Hepatocyte (in vitro differentiated cells): ENCODE measurements around the gene IPO8. TPM values are rescaled to one million over a fixed set of nuclear protein-coding genes. Genes with fewer than 3 reads are reported as not detected.
"Not testable (repeated sequence)": the region's sequence is repeated elsewhere in the genome, so short reads cannot be mapped to it uniquely, and the experiment has no call there.

Source experiments
- DNase-seq: peaks from one replicate; pipeline ENCODE4 v3.0.0-alpha.2; 2016; ENCODE audit warnings: low spot score
- H2AFZ ChIP-seq: fragments of 200-600 bp; sonication (generic); 2 replicates; pipeline ENCODE4 v1.6.0; 2016; ENCODE audit warnings: antibody characterized with exemption, mild to moderate bottlenecking
- H3K27ac ChIP-seq: fragments of 200-600 bp; sonication (generic); 2 replicates; pipeline ENCODE4 v1.5.1; 2016; ENCODE audit warnings: mild to moderate bottlenecking
- H3K27me3 ChIP-seq: fragments of 200-600 bp; sonication (generic); 2 replicates; pipeline ENCODE4 v1.6.1; 2016
- H3K36me3 ChIP-seq: fragments of 200-600 bp; sonication (generic); replicated peaks from 2 replicates; pipeline ENCODE4 v1.5.1; 2016; ENCODE audit warnings: low read depth; ENCODE audit not compliant: insufficient read depth
- H3K4me1 ChIP-seq: fragments of 200-600 bp; sonication (generic); 2 replicates; pipeline ENCODE4 v1.5.1; 2016; ENCODE audit warnings: mild to moderate bottlenecking, moderate library complexity; ENCODE audit not compliant: insufficient read depth
- H3K4me2 ChIP-seq: fragments of 200-600 bp; sonication (generic); 2 replicates; pipeline ENCODE4 v1.6.0; 2016
- H3K4me3 ChIP-seq: fragments of 200-600 bp; sonication (generic); 2 replicates; pipeline ENCODE4 v1.5.1; 2016; ENCODE audit warnings: mild to moderate bottlenecking
- H3K79me2 ChIP-seq: fragments of 200-600 bp; sonication (generic); 2 replicates; pipeline ENCODE4 v1.6.0; 2017; ENCODE audit warnings: mild to moderate bottlenecking
- H3K9me2 ChIP-seq: fragments of 200-600 bp; sonication (generic); replicated peaks from 2 replicates; pipeline ENCODE4 v1.6.0; 2017; ENCODE audit warnings: mild to moderate bottlenecking; ENCODE audit not compliant: insufficient read depth
- H3K9me3 ChIP-seq: fragments of 200-600 bp; sonication (generic); 2 replicates; pipeline ENCODE4 v1.5.1; 2016; ENCODE audit warnings: low read depth, mild to moderate bottlenecking
- H4K20me1 ChIP-seq: fragments of 200-600 bp; sonication (generic); 2 replicates; pipeline ENCODE4 v1.6.0; 2016; ENCODE audit warnings: mild to moderate bottlenecking; ENCODE audit not compliant: insufficient read depth, poor library complexity, severe bottlenecking
- CTCF ChIP-seq: fragments of 200-600 bp; sonication (generic); IDR thresholded peaks from 2 replicates; pipeline ENCODE4 v1.5.1; 2016; ENCODE audit warnings: antibody characterized with exemption, mild to moderate bottlenecking; ENCODE audit not compliant: poor library complexity
- EZH2 ChIP-seq: fragments of 200-600 bp; sonication (generic); IDR thresholded peaks from 2 replicates; pipeline ENCODE4 v1.6.1; 2016; ENCODE audit warnings: antibody characterized with exemption, mild to moderate bottlenecking, borderline replicate concordance
- EZH2phosphoT487 ChIP-seq: fragments of 200-600 bp; sonication (generic); IDR thresholded peaks from one replicate; pipeline ENCODE4 v1.6.1; 2018; ENCODE audit warnings: antibody characterized with exemption, mild to moderate bottlenecking, low read depth, moderate library complexity; ENCODE audit not compliant: unreplicated experiment, severe bottlenecking
- WGBS: methylation state at CpG from one replicate; pipeline ENCODE4 v1.1.6; 2016; ENCODE audit warnings: low lambda C conversion rate; ENCODE audit errors: missing lambda C conversion rate; 5-methylcytosine and 5-hydroxymethylcytosine counted together
- polyA plus RNA-seq: library from polyadenylated mRNA; unstranded; fragments of >200 nt; fragmentation: Nextera tagmentation; extraction: Ambion mirVana; gene quantifications from 2 replicates; pipeline ENCODE4 v1.2.1, GENCODE V29; 2016
- total RNA-seq: library from RNA; depleted of rRNA; stranded (reverse); fragments of >200 nt; gene quantifications from 2 replicates; pipeline ENCODE4 v1.2.3, GENCODE V29; 2014

IPO8 gene
- total and polyA plus RNA-seq, 2 experiments from 2014 or later, result 7.3 to 26.3 TPM

GRCh38 chr12:30610718-30611117 is 85.0 kb downstream of the IPO8 start:
- Histone ChIP-seq H3K27ac (no peak overlapping the region), H3K4me2 (no peak overlapping the region), H4K20me1 (no peaks in the 10 kb centered on the region), H3K9me2 (no peaks in the 10 kb centered on the region), H2AFZ (no peak overlapping the region), H3K27me3 (no peaks in the 10 kb centered on the region), H3K79me2 (no peaks in the 10 kb centered on the region), H3K36me3 (no peaks in the 10 kb centered on the region), H3K9me3 (no peaks in the 10 kb centered on the region), H3K4me1 (no peaks in the 10 kb centered on the region), H3K4me3 (no peak overlapping the region)
- WGBS, result 94% methylated on average over 1 of the region's 1 CpG
- DNase-seq, result no peak
- TF ChIP-seq EZH2phosphoT487 (no peak), EZH2 (no peak), CTCF (no peak)

GRCh38 chr12:30609819-30610218 is 85.8 kb downstream of the IPO8 start:
- H4K20me1 ChIP-seq, H3K27me3 ChIP-seq, H2AFZ ChIP-seq, H3K36me3 ChIP-seq, H3K9me3 ChIP-seq, H3K4me3 ChIP-seq, H3K4me1 ChIP-seq, H3K27ac ChIP-seq, H3K4me2 ChIP-seq, H3K79me2 ChIP-seq, H3K9me2 ChIP-seq, DNase-seq: not testable (repeated sequence)

GRCh38 chr12:30604302-30604701 is 91.4 kb downstream of the IPO8 start:
- H3K4me2 ChIP-seq, H3K9me3 ChIP-seq, H3K27ac ChIP-seq, H4K20me1 ChIP-seq, H3K27me3 ChIP-seq, H3K4me3 ChIP-seq, H3K36me3 ChIP-seq, H3K9me2 ChIP-seq, H3K79me2 ChIP-seq: not testable (repeated sequence)
- 68% methylated on average over 6 of the region's 6 CpGs for WGBS
- Histone ChIP-seq H2AFZ (peak overlapping the region; percentile 11), H3K4me1 (peaks cover 13% of the 10 kb centered on the region)
- DNase-seq, result peak; percentile 38

- Histone ChIP-seq H3K4me2 (no peak overlapping the region), H2AFZ (no peak overlapping the region), H3K36me3 (no peaks in the 10 kb centered on the region), H3K9me2 (no peaks in the 10 kb centered on the region), H3K79me2 (no peaks in the 10 kb centered on the region), H3K4me1 (peaks cover 13% of the 10 kb centered on the region), H3K27me3 (no peaks in the 10 kb centered on the region), H3K9me3 (peaks cover 8% of the 10 kb centered on the region), H3K4me3 (no peak overlapping the region), H3K27ac (no peak overlapping the region), H4K20me1 (no peaks in the 10 kb centered on the region)
- DNase-seq, result no peak
- TF ChIP-seq CTCF (no peak), EZH2 (no peak), EZH2phosphoT487 (no peak)
Measured at GRCh38 chr12:30603129-30603528, 92.5 kb downstream of the IPO8 start.

- no peaks in the 10 kb centered on the region for H4K20me1 ChIP-seq
- H2AFZ ChIP-seq, result no peak overlapping the region
- H3K4me1 ChIP-seq, result peaks cover 13% of the 10 kb centered on the region
- no peaks in the 10 kb centered on the region for H3K27me3 ChIP-seq
- no peak for DNase-seq
- H3K9me3 ChIP-seq, result peaks cover 8% of the 10 kb centered on the region
- no peaks in the 10 kb centered on the region for H3K79me2 ChIP-seq
- TF ChIP-seq EZH2phosphoT487 (no peak), CTCF (no peak), EZH2 (no peak)
- H3K4me2 ChIP-seq, result no peak overlapping the region
- no peaks in the 10 kb centered on the region for H3K9me2 ChIP-seq
- no peak overlapping the region for H3K4me3 ChIP-seq
- 95% methylated on average over 3 of the region's 3 CpGs for WGBS
- no peaks in the 10 kb centered on the region for H3K36me3 ChIP-seq
- no peak overlapping the region for H3K27ac ChIP-seq
Measured at GRCh38 chr12:30602678-30603077, 93.0 kb downstream of the IPO8 start.
